SKM-1 treated with dmso at 0.1 percent for 144 hours (cell line): ENCODE data around the gene CREB5.
"Not testable (repeated sequence)": the region's sequence is repeated elsewhere in the genome, so short reads cannot be mapped to it uniquely, and the experiment has no call there.

Experiments used
- DNase-seq: peaks from one replicate; lab custom pipeline; 2025; ENCODE audit not compliant: unreplicated experiment; lab: John Stamatoyannopoulos, UW

Gene CREB5

DNA sequence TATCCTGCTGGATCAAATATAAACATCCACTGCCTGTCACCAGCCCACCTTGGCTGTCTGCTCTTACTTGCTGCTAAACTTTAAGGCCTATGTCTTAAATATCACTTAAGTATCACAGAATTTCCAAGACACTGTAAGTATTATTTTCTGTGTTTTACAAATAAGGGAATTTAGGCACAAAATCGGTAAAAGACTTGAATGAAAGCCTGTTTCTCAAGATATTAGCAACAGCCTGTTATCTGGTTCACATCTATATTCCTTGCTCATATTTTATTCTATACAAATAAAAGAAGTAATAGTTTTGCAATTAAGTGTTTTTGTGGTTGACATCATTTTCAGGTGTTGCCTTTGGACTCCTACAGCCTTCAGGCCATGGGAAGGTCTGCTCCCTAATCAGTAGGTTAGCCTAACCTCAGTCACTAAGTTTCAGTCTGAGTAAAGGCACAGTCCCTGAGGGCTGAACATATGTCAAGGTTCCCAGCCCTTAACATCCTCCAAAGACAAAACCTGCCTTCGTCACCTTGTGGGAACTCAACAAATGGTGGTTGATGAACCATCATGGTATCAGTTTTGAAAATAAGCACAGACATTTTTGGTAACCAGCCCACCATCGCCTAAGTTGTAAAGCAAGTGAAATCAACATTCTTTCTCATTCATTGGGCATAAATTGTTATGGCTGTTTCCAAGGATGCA lies 127.1 kb downstream of the CREB5 start:
- DNase-seq: no peak

DNA sequence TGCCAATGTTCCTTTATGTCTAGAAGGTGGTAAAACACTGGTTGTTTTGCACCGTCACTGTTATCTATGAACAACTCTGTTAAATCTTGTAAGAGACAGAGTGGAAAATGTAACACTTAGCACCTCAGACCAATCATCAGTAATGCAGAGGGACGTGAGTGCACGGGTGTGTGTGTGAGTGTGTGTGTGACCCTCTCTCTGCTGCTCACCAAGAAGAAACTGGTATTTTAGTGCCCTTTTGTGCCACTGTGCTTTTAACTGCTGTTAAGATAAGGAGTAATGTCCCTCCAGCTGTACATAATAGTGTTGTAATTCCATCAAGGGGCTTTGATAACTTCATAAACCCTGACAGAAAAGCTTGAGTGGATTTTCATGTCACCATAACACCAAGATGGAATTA lies 130.1 kb downstream of the CREB5 start:
- DNase-seq: no peak

- DNase-seq: no peak
Observed at GRCh38 chr7:28544453-28545117, 132.3 kb downstream of the CREB5 start.

DNA sequence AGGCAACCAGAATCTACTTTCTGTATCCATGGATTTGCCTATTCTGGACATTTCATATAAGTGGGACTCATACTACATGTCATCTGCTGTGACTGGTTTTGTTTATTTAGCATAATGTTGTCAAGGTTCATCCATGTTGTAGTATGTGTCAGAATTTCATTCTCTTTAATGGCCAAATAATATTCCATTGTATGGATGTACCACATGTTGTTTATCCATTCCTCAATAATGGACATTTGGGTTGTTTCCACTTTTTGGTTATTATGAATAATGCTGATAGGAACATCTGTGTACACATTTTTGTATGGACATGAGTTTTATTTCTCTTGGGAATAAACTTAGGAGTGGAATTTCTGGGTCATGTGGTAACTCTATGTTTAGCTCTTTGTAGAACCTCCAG lies 133.7 kb downstream of the CREB5 start:
- no peak for DNase-seq

GRCh38 chr7:28547115-28547514 lies 134.8 kb downstream of the CREB5 start:
- DNase-seq: no peak

DNA sequence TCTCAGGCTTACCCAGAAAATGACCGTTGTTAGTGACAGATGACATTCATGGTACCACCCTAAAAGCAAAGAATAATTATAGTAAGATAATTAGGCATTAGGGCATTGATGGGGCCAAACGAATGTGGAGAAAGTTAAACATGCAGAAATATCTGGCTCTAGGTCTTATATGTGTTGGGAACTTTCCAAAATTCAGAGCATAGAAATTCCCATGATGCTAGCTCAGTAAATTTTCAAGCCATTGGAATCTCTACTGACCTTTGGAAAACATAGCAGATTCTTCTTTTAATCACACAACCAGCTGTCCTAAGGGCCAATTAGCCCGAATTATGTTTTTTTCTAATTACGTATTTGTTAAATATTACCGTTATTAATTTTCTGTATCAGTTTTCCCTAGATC lies 136.1 kb downstream of the CREB5 start:
- no peak for DNase-seq

- no peak for DNase-seq
Observed at GRCh38 chr7:28549998-28550397, 137.7 kb downstream of the CREB5 start.

- no peak for DNase-seq
Observed at GRCh38 chr7:28550580-28551186, 138.4 kb downstream of the CREB5 start.

GRCh38 chr7:28551331-28551730 lies 139.0 kb downstream of the CREB5 start:
- no peak for DNase-seq

- not testable (repeated sequence) for DNase-seq
Observed at GRCh38 chr7:28551766-28552165, 139.4 kb downstream of the CREB5 start.

DNA sequence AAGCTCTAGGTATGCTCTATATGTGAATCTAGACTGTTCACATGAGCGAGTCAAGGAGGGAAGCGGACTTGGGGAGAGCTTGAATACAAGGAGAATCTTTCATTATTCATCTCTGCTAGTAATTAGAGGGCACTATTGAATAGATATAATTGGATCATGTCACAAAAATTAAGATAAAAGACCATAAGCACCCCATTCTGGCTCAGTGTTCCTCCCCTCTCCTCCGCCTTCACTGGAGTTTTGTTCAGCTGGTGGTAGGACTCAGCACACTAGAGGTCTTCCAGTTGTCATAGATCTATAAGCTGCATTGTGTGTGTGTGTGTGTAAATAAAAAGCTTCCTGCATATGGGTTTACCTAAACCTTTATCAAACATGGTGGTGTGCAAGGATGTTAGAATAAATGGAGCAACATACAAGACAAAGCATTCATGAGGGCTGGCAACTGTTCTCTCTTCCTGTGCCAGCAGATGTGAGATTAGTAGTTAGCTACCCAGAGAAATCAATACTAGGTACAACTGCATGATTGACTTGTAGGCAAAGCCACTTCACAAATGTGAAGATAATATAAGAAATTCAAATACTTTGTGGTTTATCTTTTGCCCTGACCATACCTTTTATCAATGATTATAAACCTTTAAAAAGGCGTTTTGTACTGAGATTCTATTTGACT lies 142.6 kb downstream of the CREB5 start:
- DNase-seq: no peak

DNA sequence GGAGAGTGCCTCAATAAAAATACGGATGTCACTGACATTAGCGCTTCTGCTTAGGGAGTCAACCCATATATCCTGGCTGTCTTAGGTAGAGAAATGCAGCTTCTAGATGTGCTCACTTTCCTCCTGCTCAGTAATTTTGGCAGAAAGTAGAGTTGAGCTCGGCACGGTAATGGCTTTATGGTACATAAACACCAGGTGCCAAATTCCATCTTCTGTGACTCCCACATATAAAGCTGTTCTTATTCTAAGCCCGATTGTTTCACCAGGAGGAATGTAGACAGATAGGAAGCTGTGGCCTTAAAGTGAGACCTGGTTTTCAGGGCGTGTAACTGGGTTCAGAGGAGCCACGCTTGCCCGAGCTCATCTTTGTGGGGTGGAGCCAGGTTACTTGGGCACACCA lies 143.7 kb downstream of the CREB5 start:
- no peak for DNase-seq

DNA sequence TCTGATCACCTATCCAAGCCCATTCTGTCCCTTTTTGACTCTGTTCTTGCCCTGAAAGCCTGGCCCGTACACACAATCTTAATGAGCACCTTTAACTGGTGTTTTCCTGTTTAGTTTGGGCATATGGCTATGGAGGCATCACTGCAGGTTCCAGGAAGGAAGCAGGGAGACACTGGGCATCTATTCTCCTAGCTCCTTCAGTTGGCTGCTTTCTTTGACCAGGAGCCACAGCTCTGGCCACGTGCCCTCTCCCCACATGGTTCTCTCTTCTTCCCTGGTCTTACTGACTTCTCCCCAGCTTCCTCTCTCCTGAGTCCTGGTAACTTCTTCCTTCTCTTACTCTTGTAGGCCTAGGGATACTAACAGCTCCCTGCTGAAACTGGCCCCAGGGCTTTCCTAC lies 144.4 kb downstream of the CREB5 start:
- DNase-seq: no peak

- no peak for DNase-seq
Observed at GRCh38 chr7:28558236-28558635, 145.9 kb downstream of the CREB5 start.

DNA sequence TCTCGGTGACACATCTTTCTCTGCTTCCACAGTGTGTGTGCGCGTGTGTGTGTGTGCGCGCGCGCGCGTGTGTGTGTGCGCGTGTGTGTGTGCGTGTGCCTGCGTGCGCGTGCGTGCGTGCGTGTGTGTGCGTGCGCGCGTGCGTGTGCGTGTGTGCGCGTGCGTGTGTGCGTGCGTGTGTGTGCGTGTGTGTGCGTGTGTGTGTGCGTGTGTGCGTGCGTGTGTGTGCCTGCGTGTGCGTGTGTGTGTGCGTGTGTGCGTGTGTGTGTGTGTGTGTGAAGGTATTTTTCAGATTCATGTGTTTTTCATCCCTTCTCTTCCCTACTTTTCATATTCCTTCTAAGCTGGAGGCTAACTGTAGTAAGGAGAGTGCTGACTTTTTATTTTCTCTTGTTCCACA lies 148.4 kb downstream of the CREB5 start:
- no peak for DNase-seq

- no peak for DNase-seq
Observed at GRCh38 chr7:28564033-28564432, 151.7 kb downstream of the CREB5 start.

GRCh38 chr7:28564755-28565374 lies 152.5 kb downstream of the CREB5 start:
- DNase-seq: no peak

GRCh38 chr7:28565980-28566379 lies 153.7 kb downstream of the CREB5 start:
- no peak for DNase-seq

DNA sequence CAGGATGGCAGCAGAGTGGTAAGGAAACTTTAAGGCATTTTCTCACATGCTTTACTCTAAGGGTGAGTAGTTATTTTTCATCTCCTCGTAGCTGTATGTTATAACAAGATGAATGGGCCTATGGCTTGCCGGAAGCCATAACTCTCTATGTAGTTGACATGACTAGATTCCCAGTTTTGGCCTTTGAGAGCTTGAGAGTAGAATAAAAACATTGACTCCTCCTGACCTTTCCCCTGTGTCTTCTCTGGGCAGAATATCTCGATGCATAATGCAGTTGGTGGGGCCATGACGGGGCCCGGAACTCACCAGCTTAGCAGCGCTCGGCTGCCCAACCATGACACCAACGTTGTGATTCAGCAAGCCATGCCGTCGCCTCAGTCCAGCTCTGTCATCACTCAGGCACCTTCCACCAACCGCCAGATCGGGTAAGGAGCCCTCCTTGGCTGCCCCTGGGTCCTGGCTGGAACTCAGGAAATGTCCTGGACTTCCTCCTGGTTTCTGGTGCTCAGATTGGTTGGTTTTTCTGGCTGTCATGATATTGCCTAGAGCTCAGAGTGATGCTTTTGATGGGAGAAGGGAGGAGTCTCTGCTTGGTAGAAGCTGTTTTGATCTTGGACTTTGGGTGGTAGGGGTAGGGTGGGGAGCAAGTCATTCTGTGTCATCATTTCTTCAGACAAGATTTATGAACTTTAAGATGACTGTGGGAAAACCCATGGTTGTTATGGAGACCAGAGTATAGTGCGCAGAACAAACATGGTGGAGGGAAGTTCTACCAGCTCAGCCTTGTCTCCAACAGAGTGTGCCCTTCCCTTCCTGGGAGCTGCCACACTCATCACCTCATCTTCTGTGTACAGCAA lies 158.0 kb downstream of the CREB5 start:
- DNase-seq: no peak

DNA sequence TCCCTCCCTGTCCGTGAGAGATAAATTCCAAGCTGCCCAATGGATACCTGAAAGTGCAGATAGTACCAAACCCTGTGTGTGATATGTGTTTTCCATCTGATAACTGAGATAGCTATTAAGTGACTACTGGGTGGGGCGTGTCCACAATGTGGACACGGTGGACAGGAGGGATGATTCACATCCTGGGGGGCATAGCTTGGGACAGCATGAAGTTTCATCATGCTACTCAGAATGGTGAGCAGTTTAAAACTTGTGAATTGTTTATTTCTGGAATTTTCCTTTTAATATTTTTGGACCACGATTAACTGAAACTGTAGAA lies 158.6 kb downstream of the CREB5 start:
- DNase-seq: no peak

DNA sequence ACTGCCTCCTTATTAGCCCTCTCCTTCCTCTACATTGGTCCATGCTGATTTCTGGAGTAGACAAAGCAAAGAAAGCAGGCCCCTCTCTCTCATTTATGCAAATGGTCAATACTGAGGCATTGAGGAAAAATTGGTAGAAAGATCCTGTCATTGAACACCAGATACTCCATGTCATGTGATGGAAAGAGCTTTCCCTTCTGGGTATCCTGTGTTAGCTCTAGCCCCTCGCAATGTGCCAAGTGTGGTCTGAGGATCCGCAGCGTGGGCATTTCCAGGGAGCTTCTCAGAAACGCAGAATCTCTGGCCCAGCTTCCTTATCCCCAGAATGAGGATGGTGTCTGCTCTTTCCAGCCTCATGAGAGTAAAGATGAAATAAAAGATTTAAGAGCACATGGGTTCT lies 159.1 kb downstream of the CREB5 start:
- DNase-seq: no peak
